GM15510 (cell line): ENCODE results near the gene RUSC2.

Source experiments
- POLR2A ChIP-seq: IDR thresholded peaks from 3 replicates; pipeline ENCODE4 v1.6.1; 2011; ENCODE audit warnings: borderline replicate concordance; ENCODE audit not compliant: insufficient read length; ENCODE audit errors: extremely low read depth

RUSC2 gene

GRCh38 chr9:35488566-35489312 lies 1.2 kb upstream of the RUSC2 start:
- no peak for TF ChIP-seq POLR2A

DNA sequence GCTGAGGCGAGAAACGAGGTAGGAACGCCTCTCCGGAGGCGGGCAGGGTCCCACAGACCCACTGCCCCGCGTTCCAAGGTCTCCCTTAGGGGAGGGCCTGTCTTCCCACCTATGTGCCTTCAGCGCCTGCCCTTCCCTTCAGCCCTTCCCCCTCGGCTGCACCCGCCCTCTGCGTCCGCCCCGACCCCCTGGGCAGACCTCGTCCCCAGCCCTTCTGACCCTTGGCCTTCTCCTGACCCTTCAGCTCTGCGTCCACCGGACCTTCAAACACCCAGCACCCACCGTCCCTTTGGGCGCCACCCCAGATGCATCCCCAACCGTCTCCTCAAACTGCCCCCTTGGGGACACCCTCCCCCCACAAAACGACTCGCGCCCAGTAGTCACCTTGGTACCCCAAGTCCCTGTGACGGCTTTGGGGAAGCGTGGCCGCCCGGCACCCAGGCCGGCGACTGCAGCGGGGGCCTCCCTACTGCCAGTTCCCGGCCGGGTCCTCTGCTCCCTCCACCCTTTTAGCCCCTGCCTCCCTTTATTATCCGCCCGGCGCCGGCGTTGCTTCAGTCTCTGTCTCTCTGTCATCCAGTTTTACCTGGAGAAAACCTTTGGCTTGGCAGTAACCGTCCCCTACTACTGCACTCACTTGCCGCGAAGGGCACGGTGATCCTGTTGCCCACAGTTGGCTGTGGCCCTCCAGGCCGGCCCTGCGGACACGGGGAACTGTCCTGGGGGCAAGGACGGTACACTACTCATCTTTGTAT lies 421 bp downstream of the RUSC2 start:
- TF ChIP-seq POLR2A = no peak

GRCh38 chr9:35490910-35491465 lies 1.1 kb downstream of the RUSC2 start:
- TF ChIP-seq POLR2A = no peak

DNA sequence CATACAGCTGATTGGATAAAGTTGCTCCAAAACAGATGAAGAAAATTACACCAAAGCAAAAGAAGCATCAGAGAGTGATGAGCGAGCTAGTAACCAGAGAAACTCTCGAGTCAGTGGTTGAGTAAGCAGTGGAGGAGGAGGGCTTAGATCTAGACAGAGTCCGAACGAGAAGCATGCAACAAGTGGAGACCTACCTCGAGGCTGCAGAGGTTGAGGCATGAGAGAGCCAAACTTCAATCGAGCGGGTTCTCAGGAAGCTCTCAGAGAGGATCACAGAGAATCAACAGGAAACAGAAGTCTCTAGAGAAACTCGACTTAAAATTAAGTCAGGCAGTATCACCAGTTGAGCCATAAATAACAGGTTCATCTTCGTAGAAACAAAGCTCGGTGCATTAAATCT lies 6.1 kb downstream of the RUSC2 start:
- no peak for TF ChIP-seq POLR2A

DNA sequence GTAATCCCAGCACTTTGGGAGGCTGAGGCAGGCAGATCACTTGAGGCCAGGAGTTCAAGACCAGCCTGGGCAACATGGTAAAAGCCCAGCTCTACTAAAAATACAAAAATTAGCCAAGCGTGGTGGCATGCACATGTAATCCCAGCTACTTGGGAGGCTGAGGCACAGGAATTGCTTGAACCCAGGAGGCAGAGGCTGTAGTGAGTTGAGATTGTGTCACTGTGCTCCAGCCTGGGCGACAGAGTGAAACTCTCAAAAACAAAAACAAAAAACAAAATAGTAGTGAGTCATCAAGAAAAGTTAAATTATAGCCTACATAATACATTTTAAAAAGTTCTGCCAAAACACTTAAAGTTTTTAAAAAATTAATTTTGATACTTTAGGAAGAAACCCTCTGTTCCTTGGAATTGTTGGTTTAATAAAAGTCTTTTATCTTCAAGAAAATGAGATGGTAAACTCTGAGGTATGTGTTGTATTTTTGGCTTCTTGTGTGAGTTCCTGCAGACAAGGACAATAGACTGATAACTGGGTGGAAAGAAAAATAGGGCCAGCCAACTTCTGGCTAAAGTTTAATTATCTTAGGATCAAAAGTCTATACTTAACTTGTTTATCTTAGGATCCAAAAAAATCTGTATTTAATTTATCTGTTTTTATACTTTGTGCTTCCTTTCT lies 9.3 kb downstream of the RUSC2 start:
- no peak for TF ChIP-seq POLR2A

DNA sequence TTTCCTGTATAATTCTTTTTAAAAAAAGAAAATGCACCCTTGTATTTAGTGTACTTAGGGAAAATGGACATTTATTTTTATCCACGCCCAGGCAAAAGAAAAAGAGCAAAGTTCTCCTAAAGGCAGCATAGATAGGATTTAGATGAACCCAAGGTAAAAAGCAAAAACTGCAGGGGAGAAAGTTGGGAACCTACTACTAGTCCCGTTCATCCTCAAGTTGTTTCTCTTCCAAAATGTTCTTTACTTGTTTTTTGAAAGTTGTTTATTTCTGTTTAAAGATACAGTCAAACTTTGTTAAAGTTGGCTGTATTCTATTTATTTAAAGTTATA lies 9.8 kb downstream of the RUSC2 start:
- no peak for TF ChIP-seq POLR2A

GRCh38 chr9:35500130-35500748 lies 10.3 kb downstream of the RUSC2 start:
- no peak for TF ChIP-seq POLR2A

DNA sequence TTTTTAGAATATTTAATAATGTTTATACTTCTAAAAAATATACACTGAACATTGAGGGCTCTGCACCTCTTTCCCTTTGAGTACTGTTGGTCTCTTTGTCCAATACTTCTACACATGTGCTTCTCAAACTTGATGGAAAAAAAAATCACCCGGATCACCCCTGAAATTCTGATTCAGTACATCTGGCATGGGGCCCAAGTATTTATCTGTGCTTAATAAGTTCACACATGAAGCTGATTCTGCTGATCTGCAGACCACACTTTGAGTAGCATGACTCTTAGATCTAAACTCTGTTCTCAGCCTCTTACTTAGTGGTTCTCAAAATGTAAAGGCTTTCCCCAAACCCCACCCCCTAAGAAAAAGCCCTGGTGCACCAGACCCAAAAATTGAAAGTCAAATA lies 12.0 kb downstream of the RUSC2 start:
- TF ChIP-seq POLR2A = no peak

DNA sequence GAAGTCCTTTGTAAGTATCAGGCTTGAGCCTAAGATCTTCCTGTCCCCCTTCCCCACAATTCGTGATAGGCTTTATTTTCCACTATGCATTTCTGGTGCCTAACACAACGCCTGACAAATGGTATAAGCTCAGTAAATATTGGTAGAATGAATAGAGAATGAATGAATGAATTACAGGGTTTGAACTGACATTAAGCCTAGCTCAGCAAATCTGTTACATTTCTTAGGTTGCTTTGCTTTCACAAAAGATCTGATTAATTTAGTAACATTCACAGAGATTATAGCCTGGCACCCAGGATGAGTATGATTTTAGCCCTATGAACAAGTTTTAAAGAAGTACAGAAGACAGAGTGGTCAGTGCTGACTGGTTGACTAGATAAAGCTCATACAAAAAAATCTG lies 16.4 kb downstream of the RUSC2 start:
- TF ChIP-seq POLR2A = no peak

- no peak for TF ChIP-seq POLR2A
Observed at GRCh38 chr9:35508069-35508468, 18.2 kb downstream of the RUSC2 start.

DNA sequence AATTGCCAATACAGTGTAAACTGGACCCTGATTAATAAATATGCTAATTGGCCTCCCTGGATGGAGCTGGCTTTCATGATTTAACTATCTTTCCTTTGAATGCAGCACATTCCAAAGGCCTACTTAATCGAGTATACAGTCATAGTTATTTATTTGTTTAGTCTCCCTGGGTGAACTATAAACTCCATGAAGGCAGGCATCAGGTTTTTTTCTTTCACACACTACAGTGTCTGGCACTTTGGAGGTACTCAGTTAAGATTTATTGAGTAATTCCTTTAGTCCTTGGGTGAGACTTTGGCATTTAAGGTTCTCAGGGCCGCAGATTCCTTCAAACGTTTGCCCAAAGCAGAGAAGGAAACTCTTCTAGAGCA lies 20.5 kb downstream of the RUSC2 start:
- no peak for TF ChIP-seq POLR2A

- no peak for TF ChIP-seq POLR2A
Observed at GRCh38 chr9:35510754-35511428, 21.0 kb downstream of the RUSC2 start.

DNA sequence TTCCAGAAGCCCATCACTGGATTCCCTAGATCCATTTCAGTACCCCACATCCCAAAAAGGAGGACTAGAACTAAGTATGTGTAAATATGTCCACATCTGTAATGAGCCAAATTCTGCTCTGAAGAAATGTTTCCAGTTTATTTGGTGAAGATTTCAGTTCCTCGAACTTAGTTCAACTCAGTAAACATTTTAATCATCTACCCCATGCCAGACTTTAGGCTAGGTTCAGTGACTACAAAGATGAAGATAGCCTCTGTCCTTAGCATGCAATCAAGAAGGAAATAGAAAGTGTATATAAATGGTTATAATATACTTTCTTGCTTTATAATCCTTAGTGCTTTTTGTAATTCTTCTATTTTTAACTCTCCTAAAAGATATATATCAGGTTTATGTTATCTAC lies 21.5 kb downstream of the RUSC2 start:
- TF ChIP-seq POLR2A = no peak

DNA sequence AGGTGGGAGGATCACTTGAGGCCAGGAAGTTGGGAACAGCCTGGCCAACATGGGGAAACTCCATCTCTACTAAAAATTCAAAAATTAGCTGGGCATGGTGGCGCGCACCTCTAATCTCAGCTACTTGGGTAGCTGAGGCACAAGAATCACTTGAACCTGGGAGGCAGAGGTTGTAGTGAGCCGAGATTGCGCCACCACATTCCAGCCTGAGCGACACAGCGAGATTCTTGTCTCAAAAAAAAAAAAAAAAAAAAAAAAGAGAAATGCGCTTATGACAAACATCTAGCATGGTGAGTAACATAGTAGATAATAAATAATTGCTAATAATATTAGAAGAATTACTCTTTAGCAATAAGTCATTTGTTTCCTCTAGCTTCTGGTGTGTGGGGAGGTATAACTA lies 25.9 kb downstream of the RUSC2 start:
- TF ChIP-seq POLR2A = no peak
